Activated CD4-positive, alpha-beta T cell treated with anti-CD3 and anti-CD28 coated beads, Interleukin-2, amount 50 U/mL, for 16 hours (primary cell): ENCODE measurements around the gene STK24.
"Not testable (repeated sequence)": the region's sequence is repeated elsewhere in the genome, so short reads cannot be mapped to it uniquely, and the experiment has no call there.

Source experiments
- DNase-seq: peaks from one replicate; pipeline ENCODE4 v3.0.0-alpha.2; 2020

STK24 gene

GRCh38 chr13:98576963-98577835 lies at the start of gene STK24:
Gene STK24 (minus strand): TSS chr13:98577107. CDS start chr13:98576786, 321 bp downstream.
- DNase-seq = peak; percentile 58

- DNase-seq = no peak
These were observed 49.5 kb upstream of the STK24 start for GRCh38 chr13:98626298-98626935.

- DNase-seq = not testable (repeated sequence)
These were observed 47.7 kb upstream of the STK24 start for GRCh38 chr13:98624589-98624988.

GRCh38 chr13:98622931-98623331 lies 46.0 kb upstream of the STK24 start:
- no peak for DNase-seq

- no peak for DNase-seq
These were observed 42.6 kb upstream of the STK24 start for GRCh38 chr13:98619556-98619955.

GRCh38 chr13:98615595-98615994 lies 38.7 kb upstream of the STK24 start:
- DNase-seq = not testable (repeated sequence)

- no peak for DNase-seq
These were observed 36.7 kb upstream of the STK24 start for GRCh38 chr13:98613591-98613990.

GRCh38 chr13:98609756-98610155 lies 32.8 kb upstream of the STK24 start:
- no peak for DNase-seq

GRCh38 chr13:98606296-98606695 lies 29.4 kb upstream of the STK24 start:
- DNase-seq = no peak

GRCh38 chr13:98599502-98600328 lies 22.8 kb upstream of the STK24 start:
- no peak for DNase-seq

- no peak for DNase-seq
These were observed 21.1 kb upstream of the STK24 start for GRCh38 chr13:98598043-98598442.

GRCh38 chr13:98595134-98595533 lies 18.2 kb upstream of the STK24 start:
- DNase-seq = no peak

- DNase-seq = no peak
These were observed 15.4 kb upstream of the STK24 start for GRCh38 chr13:98592362-98592732.

- DNase-seq = no peak
These were observed 14.9 kb upstream of the STK24 start for GRCh38 chr13:98591721-98592361.

- DNase-seq = not testable (repeated sequence)
These were observed 13.6 kb upstream of the STK24 start for GRCh38 chr13:98590471-98590870.

GRCh38 chr13:98589516-98589915 lies 12.6 kb upstream of the STK24 start:
- not testable (repeated sequence) for DNase-seq

GRCh38 chr13:98586400-98587345 lies 9.8 kb upstream of the STK24 start:
- DNase-seq = no peak

GRCh38 chr13:98585946-98586345 lies 9.0 kb upstream of the STK24 start:
- no peak for DNase-seq

GRCh38 chr13:98585398-98585754 lies 8.5 kb upstream of the STK24 start:
- DNase-seq = no peak

GRCh38 chr13:98584668-98585397 lies 7.9 kb upstream of the STK24 start:
- no peak for DNase-seq

GRCh38 chr13:98582947-98583346 lies 6.0 kb upstream of the STK24 start:
- no peak for DNase-seq
